Activated CD4-positive, alpha-beta T cell treated with anti-CD3 and anti-CD28 coated beads for 1 hour (primary cell): ENCODE data around the gene BEND4.

Experiments used
- DNase-seq: peaks from one replicate; pipeline ENCODE4 v3.0.0-alpha.2; 2020

Gene BEND4

GRCh38 chr4:42101446-42101975 lies 50.9 kb downstream of the BEND4 start:
- no peak for DNase-seq

- no peak for DNase-seq
Observed at GRCh38 chr4:42088386-42088785, 64.1 kb downstream of the BEND4 start.

GRCh38 chr4:42083816-42084215 lies 68.6 kb downstream of the BEND4 start:
- no peak for DNase-seq

GRCh38 chr4:42080306-42080705 lies 72.1 kb downstream of the BEND4 start:
- DNase-seq = no peak

GRCh38 chr4:42078184-42078801 lies 74.2 kb downstream of the BEND4 start:
- no peak for DNase-seq

GRCh38 chr4:42074294-42074693 lies 78.2 kb downstream of the BEND4 start:
- DNase-seq = no peak

GRCh38 chr4:42070463-42070862 lies 82.0 kb downstream of the BEND4 start:
- no peak for DNase-seq

GRCh38 chr4:42067264-42067663 lies 85.2 kb downstream of the BEND4 start:
- no peak for DNase-seq

- no peak for DNase-seq
Observed at GRCh38 chr4:42066402-42066801, 86.1 kb downstream of the BEND4 start.
